A549 (cell line): ENCODE results near the gene USP22.

Experiments used
- CBX2 ChIP-seq: fragments of 200-600 bp; sonication (generic); IDR thresholded peaks from 2 replicates; pipeline ENCODE4 v1.6.1; 2016; ENCODE audit warnings: low read depth, mild to moderate bottlenecking, borderline replicate concordance
- CTCF ChIP-seq: fragments of >200 bp; sonication (Bioruptor Twin); formaldehyde crosslinking; IDR thresholded peaks from 3 replicates; pipeline ENCODE4 v1.5.1; 2016

- TF ChIP-seq CTCF (no peak), CBX2 (no peak)
Observed at GRCh38 chr17:20954794-20955193, 88.0 kb downstream of the USP22 start.
